Effector CD4-positive, alpha-beta T cell (primary cell): Measurements from ENCODE around the gene HCN2.
"Not testable (repeated sequence)": the region's sequence is repeated elsewhere in the genome, so short reads cannot be mapped to it uniquely, and the experiment has no call there.

ENCODE experiments used
- DNase-seq: peaks from one replicate; pipeline ENCODE4 v3.0.0-alpha.2; 2020

HCN2 gene

DNA sequence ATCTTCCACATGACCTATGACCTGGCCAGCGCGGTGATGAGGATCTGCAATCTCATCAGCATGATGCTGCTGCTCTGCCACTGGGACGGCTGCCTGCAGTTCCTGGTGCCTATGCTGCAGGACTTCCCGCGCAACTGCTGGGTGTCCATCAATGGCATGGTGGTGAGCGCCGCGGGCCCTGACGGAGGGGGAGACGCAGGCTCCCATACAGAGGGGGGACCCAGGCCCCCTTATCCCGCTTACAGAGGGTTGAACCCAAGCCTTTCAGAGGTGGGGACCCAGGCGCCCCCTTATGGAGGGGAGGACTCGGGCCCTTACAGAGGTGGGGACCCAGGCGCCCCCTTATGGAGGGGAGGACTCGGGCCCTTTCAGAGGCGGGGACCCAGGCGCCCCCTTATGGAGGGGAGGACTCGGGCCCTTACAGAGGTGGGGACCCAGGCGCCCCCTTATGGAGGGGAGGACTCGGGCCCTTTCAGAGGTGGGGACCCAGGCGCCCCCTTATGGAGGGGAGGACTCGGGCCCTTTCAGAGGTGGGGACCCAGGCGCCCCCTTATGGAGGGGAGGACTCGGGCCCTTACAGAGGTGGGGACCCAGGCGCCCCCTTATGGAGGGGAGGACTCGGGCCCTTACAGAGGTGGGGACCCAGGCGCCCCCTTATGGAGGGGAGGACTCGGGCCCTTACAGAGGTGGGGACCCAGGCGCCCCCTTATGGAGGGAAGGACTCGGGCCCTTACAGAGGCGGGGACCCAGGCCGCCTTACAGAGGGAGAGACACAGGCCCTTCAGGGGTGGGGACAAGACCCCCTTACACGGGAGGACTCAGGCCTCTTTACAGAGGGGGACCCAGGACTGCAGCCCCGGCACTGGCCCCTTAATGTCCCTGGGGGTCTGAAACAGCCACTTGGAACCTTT is 15.6 kb downstream of the HCN2 start:
- not testable (repeated sequence) for DNase-seq

DNA sequence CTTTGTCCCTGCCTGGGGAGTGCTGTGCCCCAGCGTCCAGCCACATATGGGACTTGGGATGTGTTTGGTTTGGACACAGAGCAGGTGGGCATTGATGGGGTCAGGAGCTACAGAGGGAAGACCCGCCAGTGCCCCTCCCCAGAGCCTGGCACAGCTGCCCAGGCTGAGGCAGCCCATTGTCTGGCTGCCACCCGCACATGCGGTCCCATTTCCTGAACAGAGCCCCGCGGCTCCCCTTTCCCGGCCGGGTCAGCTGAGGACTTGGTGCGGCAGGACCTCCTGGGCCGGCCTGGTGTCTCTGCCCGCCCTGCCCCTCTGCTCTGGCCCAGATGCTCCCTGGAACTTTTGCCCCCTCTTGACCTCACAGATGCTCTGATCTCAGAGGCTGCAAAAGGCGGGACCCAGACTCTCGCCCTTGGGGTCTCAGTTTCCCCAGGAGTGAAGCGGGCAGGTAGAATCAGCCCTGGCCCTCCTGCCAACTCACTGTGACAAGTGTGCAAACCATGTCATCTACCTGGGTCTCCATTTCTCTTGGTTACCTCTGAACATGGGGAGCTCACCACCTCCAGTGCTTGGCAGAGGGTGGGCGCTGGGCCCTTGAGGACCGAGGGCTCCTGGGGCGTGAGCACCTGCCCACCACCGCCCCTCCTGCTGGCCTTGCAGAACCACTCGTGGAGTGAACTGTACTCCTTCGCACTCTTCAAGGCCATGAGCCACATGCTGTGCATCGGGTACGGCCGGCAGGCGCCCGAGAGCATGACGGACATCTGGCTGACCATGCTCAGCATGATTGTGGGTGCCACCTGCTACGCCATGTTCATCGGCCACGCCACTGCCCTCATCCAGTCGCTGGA is 17.8 kb downstream of the HCN2 start:
- no peak for DNase-seq

DNA sequence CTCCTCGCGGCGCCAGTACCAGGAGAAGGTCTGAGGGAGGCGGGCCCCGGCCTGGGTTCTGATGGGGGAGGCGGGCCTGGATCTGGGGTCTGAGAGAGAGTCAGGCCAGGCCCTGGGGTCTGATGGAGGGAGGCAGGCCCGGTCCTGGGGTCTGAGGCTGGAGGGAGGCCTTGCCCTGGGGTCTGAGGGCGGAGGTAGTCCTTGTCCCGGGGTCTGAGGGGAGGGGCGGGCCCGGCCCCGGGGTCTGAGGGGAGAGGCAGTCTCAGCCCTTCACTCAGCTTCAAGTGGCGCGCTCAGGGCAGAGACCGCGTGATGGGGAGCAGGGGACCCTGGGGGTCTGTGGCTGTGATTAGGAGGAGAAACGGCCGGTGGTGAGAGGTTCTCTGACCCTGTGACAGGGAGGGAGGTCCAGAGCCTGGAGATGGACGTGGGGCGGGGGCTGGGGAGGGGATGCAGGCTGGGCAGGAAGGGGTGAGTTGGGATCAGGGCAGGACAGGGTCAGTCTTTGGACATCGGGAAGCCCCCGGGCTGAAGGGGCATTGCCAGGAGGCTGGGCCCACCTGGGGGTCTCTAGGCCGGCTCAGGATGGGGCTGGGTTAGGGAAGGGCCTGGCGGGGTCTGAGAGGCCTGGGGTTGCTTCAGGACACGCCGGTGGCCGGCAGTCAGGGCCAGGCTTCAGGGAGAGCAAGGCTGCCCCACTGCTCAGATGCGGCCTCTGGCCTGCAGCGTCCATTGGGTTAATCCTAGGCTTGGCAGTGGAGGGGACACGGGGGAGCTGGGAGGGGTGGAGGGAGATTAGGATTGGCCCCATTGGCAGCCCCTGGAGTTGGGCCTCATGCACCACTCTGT is 18.7 kb downstream of the HCN2 start:
- DNase-seq, result no peak

DNA sequence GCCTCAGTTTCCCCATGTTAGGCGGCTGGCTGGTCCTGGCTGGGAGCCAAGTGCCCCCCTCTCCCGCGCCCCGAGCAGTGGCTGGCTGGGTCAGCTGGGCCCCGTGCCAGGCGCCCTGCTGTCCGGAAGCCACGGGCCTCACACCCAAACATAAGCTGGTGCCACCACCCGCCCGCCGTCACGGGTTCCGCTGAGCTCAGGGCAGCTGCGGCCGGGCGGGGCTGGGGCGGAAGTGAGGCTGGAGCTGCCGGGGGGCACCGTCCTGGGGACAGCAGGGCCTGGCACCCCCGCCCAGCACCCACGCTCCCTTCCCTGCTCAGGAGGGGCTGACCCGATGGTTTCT is 19.3 kb downstream of the HCN2 start:
- DNase-seq, result no peak

DNA sequence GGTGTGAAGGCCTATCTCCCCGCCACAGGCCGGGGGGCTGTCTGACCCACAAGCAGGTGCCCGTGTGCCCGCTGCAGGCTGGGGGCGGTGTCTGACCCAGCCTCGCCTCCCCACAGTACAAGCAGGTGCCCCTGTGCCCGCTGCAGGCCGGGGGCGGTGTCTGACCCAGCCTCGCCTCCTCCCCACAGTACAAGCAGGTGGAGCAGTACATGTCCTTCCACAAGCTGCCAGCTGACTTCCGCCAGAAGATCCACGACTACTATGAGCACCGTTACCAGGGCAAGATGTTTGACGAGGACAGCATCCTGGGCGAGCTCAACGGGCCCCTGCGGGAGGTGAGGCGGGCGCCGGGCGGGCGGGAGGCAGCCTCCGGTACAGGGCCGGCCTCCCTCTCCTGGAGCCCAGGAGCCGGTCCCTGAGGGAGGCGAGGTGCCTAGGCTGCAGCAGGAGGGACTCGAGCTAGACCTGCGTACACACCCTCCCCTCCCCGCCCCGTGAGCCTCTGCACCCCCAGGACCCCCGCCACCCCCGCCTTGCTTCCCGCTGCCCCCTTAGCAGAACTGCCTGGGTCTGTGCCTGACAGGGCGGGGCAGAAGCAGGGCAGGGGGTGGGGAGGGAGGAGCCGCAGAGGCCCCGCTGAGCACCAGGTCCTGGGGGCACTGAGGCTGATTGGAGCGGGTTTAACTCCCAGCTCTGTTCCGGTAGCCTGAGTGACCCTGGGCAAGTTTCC is 20.6 kb downstream of the HCN2 start:
- DNase-seq, result no peak

DNA sequence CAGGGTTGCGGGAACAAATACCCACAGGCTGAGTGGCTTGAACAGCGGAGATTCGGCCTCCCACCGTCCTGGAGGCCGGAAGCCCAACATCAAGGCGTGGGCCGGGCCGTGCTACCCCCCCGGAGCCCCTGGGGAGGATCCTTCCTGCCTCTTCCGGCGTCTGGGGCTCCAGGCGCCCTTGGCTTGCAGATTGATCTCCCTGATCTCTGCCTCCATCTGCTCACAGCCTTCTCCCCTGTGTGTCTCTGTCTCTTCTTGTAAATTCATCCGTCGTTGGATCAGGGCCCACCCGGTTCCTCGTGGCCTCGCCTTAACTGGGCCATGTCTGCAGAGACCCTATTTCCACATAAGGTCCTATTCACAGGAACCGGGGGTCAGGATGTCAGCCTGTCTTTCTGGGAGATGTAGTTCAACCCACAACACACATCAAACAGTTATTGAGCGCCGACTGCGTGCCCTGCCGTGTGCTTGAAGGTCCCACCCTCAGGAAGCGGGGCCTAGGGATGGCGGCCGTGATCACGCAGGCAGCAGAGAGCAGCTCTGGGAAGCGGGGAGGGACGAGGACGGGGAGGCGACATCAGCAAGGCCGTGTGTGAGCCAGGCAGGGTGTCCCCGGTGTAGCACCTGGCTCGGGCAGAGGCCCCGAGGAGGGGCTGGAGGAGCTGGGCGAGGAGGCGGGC is 21.3 kb downstream of the HCN2 start:
- peak; percentile 39 for DNase-seq

DNA sequence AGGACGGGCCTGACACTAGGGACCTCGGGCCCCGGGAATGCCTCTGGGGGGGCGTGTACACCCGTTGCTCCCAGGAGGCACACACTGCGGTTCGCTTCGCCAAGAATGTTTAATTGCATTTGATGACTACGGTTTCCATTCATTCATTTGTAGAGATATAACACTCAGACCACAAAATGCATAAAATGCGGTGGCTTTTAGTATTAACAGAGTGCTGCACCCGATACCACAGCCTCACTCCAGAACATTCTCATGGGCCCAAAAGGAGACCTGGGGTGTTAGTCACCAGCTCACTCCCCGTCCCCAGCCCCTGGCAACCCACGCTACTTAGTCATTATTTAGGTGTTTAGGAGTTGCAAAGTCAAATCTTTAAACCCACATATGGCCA is 21.8 kb downstream of the HCN2 start:
- DNase-seq, result peak; percentile 40

DNA sequence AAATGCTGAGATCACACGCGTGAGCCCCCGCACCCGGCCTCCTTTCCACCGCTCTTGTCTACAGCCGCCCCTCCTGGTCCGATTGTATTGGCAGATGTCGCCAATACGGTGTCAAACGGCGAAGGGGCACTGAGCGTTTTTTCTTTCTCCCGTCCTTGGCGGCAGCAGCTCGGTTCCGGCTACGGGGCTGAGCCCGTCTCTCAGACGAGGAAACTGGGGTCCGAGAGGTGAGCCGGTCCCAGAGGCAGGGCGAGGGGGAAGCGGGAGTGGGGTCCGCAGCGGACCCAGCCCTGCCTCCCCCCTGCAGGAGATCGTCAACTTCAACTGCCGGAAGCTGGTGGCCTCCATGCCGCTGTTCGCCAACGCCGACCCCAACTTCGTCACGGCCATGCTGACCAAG is 23.3 kb downstream of the HCN2 start:
- no peak for DNase-seq

DNA sequence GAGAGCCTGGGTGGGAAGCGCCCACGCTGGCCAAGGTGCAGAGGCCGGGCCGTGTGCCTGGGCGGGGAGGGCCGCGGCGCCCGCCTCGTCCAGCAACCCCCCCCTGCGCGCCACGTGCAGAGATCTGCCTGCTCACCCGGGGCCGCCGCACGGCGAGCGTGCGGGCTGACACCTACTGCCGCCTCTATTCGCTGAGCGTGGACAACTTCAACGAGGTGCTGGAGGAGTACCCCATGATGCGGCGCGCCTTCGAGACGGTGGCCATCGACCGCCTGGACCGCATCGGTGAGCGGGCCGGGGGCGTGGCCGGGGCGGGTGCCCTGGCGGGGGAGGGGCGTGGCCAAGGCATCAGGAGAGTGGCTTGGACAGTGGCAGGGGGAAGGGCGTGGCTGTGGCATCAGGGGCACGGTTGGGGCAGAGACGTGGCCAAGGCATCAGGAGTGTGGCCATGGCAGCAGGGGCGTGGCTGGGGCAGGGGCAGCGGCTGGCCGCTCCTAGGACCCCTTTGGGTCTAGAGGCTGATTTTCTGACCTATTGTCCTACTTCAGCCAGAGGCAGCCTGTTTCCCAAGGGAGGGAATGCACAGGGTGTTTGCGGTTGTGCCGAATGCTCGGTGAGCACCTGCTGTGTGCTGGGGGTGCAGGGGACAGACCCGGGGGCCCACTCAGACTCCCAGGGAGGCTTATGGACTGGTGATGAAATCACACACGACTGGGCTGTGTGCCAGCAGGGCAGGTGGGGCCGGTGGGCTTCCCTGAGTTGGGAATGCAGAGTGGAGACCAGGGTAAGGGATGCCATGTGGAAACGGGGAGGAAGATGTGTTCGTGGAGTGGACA is 24.3 kb downstream of the HCN2 start:
- no peak for DNase-seq

DNA sequence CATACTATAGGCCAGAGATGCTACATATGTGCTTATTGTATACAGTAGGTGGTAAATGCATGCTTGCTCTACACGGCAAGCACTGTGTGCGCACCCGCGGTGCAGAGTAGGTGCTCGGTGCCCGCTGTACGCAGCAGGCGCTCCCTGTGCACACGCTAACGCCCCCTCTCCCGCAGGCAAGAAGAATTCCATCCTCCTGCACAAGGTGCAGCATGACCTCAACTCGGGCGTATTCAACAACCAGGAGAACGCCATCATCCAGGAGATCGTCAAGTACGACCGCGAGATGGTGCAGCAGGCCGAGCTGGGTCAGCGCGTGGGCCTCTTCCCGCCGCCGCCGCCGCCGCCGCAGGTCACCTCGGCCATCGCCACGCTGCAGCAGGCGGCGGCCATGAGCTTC is 25.9 kb downstream of the HCN2 start:
- no peak for DNase-seq

DNA sequence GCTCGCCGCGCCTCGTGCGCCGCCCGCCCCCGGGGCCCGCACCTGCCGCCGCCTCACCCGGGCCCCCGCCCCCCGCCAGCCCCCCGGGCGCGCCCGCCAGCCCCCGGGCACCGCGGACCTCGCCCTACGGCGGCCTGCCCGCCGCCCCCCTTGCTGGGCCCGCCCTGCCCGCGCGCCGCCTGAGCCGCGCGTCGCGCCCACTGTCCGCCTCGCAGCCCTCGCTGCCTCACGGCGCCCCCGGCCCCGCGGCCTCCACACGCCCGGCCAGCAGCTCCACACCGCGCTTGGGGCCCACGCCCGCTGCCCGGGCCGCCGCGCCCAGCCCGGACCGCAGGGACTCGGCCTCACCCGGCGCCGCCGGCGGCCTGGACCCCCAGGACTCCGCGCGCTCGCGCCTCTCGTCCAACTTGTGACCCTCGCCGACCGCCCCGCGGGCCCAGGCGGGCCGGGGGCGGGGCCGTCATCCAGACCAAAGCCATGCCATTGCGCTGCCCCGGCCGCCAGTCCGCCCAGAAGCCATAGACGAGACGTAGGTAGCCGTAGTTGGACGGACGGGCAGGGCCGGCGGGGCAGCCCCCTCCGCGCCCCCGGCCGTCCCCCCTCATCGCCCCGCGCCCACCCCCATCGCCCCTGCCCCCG is 26.5 kb downstream of the HCN2 start:
- DNase-seq, result no peak

DNA sequence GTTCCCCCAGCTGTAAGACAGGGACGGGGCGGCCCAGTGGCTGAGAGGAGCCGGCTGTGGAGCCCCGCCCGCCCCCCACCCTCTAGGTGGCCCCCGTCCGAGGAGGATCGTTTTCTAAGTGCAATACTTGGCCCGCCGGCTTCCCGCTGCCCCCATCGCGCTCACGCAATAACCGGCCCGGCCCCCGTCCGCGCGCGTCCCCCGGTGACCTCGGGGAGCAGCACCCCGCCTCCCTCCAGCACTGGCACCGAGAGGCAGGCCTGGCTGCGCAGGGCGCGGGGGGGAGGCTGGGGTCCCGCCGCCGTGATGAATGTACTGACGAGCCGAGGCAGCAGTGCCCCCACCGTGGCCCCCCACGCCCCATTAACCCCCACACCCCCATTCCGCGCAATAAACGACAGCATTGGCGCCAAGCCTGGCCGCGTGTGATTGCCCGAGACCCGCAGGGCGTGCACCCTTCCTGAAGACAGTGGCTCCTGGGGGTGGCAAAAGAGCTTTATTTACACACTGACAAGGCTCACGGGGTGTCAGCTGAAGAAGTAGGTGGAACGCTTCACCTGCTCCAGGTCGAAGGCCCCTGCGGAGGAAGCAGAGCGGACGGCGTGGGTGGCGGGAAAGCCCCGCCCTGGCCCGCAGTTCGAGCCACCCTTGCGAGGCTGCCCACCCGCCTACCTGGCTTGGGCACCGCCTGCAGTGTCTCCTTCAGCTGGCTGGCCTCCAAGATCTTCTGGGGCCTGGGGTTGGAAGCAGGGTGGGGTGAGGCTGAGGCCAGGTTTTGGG is 27.3 kb downstream of the HCN2 start:
- no peak for DNase-seq

DNA sequence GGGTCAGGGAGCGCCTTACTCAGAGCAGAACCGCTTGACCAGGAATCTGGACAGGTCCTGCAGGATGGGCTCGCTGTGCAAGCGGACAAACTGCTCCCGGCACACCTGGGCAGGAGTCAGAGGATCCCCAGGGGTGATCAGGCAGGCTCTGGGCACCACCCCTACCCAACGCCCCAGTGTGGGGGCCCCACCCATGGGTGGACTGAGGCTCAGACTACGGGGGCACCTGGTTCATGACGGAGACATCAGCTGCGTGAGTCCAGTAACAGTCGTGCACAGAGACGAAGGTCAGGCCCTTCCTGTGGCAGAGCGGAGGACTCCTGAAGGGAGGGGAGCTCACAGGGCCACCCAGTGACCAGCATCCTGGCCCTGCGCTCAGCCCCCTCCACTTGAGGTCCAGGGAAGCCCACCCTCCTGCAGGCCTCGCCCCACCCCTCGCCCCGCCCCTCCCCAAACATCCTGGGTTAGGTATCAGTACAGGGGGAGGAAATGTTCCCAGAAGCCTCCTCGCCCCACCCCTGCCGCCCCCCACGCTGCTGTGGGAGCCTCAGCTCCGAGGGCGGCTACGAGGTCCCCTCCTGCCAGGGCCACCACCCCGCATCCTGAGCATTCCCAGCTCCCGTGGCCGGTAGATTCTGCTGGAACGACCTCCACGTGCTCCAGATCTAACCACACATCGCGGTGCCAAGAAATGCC is 28.0 kb downstream of the HCN2 start:
- no peak for DNase-seq

DNA sequence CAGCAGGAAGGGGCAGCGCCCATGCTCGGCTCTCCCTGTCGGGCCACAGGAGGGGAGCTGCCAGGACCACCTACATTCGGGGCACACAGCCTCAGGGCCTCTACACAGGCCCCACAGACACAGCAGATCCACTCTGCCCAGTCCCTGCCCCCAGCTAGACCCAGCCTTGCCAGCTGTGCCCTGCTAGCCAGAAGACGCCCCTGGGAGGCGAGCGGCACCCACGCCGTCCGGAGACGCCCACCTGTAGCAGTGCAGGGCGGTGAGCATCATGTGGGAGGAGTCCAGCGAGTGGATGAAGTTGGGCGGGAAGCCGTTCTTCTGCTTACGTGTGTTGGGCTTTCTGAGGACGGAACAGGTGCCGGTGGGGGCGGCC is 28.6 kb downstream of the HCN2 start:
- DNase-seq, result no peak

DNA sequence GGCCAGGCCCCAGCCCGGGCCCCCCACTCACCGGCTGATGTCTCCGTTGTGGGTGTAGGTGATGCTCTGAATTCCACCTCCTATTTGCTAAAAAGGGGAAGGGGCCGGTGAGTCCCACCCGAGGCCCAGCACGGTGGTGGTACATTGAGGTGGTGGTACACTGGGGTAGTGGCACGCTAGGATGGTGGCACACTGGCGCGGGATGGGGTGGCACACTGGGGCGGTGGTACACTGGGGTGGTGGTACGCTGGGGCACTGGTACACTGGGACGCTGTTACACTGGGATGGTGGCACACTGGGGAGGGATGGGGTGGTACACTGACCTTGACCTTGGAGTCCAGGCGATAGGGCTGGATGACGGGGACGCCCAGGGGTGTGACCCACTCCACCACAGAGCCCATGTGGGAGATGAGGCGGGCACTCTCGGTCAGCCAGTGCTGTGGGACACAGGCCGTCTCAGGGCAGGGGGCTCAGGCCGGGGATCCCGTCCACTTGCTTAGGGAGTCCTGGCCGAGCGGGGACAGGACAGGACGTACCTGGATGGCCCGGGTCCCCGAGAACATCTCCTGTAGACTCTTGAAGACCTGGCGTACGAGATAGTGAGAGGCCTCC is 29.1 kb downstream of the HCN2 start:
- no peak for DNase-seq

DNA sequence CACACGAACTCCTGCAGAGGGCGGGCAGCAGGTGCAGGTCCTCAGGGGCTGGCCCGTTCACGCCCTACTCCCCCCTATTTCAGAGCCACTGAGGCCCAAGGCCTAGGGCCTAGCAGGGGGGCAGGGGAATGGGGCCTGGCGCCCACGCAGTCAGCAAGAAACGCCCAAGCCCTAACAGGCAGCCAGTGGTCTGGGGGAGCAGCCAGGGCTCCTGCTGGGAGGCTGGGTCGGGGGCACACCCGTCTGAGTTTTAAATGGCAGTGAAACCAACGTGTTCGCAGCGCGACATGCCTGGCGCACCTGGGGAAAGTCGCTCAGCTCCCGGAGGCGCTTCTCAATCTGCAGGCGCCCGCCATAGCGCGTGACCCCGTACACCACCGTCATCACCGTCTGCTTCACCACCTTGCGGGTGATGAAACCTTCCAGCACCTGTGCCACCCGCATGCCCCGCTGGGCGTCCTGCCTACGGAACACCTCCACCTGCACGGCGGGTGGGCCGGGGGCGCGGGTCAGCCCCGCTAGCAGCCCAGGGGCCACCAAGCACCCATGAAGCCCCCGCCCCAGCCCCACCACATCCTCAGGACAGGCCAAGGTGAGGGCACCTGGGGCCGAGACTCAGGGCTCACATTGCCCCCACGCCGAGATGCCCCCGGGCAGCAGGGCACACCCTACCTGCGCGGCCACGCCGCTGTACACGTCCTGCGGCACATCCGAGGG is 29.8 kb downstream of the HCN2 start:
- no peak for DNase-seq

DNA sequence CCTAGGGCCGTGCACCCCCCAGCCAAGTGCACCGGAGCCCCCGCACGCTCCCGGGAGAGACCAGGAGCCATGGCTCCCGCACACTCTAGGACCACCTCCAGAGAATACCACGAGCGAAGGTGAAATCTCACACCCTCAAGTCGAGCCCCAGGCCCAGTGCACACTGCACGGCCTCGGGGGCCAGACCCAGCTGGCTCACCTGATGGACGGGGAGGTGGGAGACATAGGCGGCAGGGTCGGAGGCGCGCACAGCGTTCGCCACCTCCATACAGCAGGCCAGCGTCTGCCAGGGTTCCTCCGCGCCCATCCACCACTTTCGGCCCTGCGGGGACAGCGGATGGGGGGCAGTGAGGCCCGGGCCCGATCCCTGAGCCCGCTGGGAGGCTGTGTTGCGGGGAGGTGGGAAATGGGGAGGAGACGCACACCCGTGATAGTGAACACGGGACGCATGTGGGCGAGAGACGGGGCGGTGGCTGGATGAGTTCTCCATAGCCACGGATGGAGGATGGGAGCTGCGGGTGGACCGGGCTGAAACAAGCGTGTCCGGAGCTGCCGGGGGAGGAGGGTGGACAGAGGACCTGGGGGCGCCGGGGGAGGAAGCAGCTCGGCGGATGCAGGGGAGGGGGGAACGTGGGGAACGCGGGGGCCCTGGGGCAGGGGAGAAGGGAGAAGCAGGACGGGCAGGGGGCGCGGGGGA is 30.6 kb downstream of the HCN2 start:
- no peak for DNase-seq
